ENCODE results near the gene KIF18A. TPM values are rescaled to one million over a fixed set of nuclear protein-coding genes. Genes with fewer than 3 reads are reported as not detected.

Gene KIF18A
- polyA plus RNA-seq, 3 donors, result 9.5 to 16.1 (median 12.7) TPM

GRCh38 chr11:27977527-27977926, 130.4 kb downstream of the KIF18A start:
- DNase-seq (ENCODE audit: extremely low read depth in 1 of 11, low read depth in 9 of 11, low spot score in 4 of 11), result no peak

GRCh38 chr11:27977031-27977430, 130.9 kb downstream of the KIF18A start:
- peak in 1 of 11 donors; percentile 8 for DNase-seq (ENCODE audit: extremely low read depth in 1 of 11, low read depth in 9 of 11, low spot score in 4 of 11)

DNA sequence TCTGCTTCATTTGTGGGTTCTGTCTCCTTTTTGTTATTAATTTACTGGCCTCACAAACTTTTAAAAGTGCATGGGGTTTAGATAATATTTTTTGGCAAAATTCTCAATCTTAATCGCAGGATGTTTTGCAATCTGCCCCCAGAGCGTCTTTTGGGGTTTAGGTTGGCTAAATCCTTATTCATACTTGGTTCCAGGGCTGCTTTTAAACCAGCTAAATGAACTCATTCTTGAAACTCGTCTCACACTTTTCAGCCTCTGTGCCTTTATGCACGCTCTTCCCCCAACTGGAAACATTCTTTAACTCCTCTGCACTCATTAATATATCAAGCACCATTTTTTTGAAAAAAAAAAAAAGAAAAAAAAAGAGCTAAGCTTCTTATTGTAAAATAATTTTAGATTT, 131.7 kb downstream of the KIF18A start:
- DNase-seq (ENCODE audit: extremely low read depth in 1 of 11, low read depth in 9 of 11, low spot score in 4 of 11), result no peak

DNA sequence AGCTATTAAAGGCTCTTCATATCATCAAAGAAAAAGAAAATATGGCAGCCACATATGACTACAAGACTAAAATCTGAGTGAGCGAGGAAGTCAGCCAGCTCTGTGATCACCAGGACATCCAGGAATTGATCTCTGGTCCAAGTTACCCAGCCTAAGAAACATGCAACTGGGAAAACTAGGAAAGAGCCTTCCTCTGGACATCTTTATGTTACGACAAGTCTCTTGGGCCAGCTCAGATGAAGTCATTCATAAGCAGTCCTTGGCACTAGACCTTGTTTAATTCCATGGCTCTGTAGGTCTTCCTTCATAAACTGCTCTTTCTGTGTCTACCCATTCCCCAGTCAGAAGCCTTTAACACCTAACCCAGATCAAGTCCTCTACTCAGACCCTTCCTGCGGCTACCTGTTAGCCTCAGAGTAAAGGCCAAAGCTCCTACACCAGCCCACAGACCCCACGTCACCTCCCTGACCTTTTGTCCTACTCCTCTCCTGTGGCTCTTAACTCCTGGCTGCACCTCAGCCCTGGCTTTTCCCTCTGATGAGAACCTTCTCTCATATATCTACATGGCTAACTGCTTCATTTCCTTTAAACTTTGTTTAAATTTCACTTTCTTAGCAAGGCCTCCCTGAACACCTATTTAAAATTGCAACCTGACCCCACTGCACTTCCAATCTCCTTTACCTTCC, 134.0 kb downstream of the KIF18A start:
- DNase-seq (ENCODE audit: extremely low read depth in 1 of 11, low read depth in 9 of 11, low spot score in 4 of 11), result no peak

DNA sequence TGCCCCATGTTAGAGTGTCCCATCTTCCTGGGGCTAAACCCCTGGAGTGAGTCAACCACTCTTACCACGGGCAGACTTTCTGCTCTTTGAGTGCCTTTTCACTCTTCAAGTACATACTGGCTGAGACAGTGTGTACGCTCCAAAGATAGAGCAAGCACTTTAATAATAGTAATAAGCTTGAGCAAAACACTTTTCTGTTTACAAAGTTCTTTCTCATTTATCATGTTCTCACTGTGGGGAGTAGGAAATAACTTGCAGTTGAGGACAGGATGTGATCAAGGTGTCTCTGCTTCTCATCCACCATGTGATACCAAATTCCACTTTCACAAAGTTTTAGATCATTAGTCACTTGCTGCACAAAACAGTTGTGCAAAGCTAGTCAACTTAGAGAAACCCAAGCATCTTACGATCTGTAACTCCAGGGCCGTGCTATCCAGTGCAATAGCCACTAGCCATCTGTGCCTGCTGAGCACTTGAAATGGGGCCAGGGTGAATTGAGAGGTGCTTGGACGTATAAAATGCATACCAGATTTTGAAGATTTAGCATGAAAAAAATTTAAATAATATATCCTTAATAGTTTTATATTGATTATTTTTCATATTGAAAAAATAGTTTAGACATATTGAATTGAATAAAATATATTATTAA, 135.3 kb downstream of the KIF18A start:
- no peak for DNase-seq (ENCODE audit: extremely low read depth in 1 of 11, low read depth in 9 of 11, low spot score in 4 of 11)

DNA sequence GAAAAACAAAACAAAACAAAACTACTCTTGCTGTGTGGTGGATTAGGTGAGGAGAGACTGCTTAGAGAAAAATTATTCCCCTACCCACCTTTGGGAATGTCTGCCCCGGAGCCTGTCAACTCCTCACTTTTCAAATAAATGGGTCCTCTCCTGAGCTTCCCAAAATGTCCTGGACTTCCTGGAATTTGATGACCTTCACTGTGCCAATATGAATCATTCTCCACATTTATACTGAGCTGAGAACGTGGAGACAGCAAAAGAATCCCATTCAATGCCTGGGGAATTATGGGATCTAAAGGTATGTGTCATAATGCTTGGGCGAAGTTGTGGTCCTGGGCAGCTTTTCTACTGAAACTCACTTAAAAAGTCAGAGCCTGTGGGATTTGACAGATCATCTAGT, 136.8 kb downstream of the KIF18A start:
- no peak for DNase-seq (ENCODE audit: extremely low read depth in 1 of 11, low read depth in 9 of 11, low spot score in 4 of 11)

Other genes starting within 250 kb of the KIF18A start
- 10 to 100 TPM; 15.0 to 23.0 (median 19.3) TPM for gene METTL15, start 232 bp upstream of the KIF18A start, polyA plus RNA-seq (ENCODE audit: insufficient read length in 3 of 3)

All from renal cortex interstitium (tissue), 11 donors.